Activated naive CD4-positive, alpha-beta T cell treated with anti-CD3 and anti-CD28 coated beads, Interleukin-2, amount 50 U/mL, for 24 hours (primary cell): Measurements from ENCODE around the gene C16orf74.

ENCODE experiments used
- H3K27ac Mint-ChIP-seq: one replicate; pipeline ENCODE4 v1.8.0; 2021; ENCODE audit warnings: mild to moderate bottlenecking, mixed read lengths
- H3K27me3 Mint-ChIP-seq: one replicate; pipeline ENCODE4 v1.8.0; 2021; ENCODE audit warnings: mixed read lengths
- H3K36me3 Mint-ChIP-seq: one replicate; pipeline ENCODE4 v1.8.0; 2021; ENCODE audit warnings: mixed read lengths
- H3K4me1 Mint-ChIP-seq: one replicate; pipeline ENCODE4 v1.8.0; 2021; ENCODE audit warnings: mixed read lengths
- H3K4me3 Mint-ChIP-seq: one replicate; pipeline ENCODE4 v1.8.0; 2021; ENCODE audit warnings: mild to moderate bottlenecking, mixed read lengths
- H3K9me3 Mint-ChIP-seq: one replicate; pipeline ENCODE4 v1.8.0; 2021; ENCODE audit warnings: mixed read lengths

C16orf74 gene

GRCh38 chr16:85781695-85782370 is 30.9 kb upstream of the C16orf74 start:
- Mint-ChIP-seq H3K4me3 (no peak overlapping the region), H3K36me3 (peaks cover 14% of the 10 kb centered on the region), H3K9me3 (no peaks in the 10 kb centered on the region), H3K4me1 (peaks cover 7% of the 10 kb centered on the region), H3K27ac (no peak overlapping the region), H3K27me3 (no peaks in the 10 kb centered on the region)

GRCh38 chr16:85781156-85781555 is 30.3 kb upstream of the C16orf74 start:
- Mint-ChIP-seq H3K4me1 (peaks cover 7% of the 10 kb centered on the region), H3K4me3 (no peak overlapping the region), H3K9me3 (no peaks in the 10 kb centered on the region), H3K27me3 (no peaks in the 10 kb centered on the region), H3K27ac (no peak overlapping the region), H3K36me3 (peaks cover 14% of the 10 kb centered on the region)

- H3K9me3 Mint-ChIP-seq, result no peaks in the 10 kb centered on the region
- H3K27me3 Mint-ChIP-seq, result no peaks in the 10 kb centered on the region
- no peak overlapping the region for H3K4me3 Mint-ChIP-seq
- no peaks in the 10 kb centered on the region for H3K4me1 Mint-ChIP-seq
- H3K36me3 Mint-ChIP-seq, result peaks cover 11% of the 10 kb centered on the region
- H3K27ac Mint-ChIP-seq, result no peak overlapping the region
Measured at GRCh38 chr16:85780281-85780680, 29.4 kb upstream of the C16orf74 start.

GRCh38 chr16:85778873-85779272 is 28.0 kb upstream of the C16orf74 start:
- Mint-ChIP-seq H3K27me3 (no peaks in the 10 kb centered on the region), H3K4me3 (no peak overlapping the region), H3K9me3 (no peaks in the 10 kb centered on the region), H3K4me1 (no peaks in the 10 kb centered on the region), H3K36me3 (peaks cover 11% of the 10 kb centered on the region), H3K27ac (no peak overlapping the region)

GRCh38 chr16:85777583-85778310 is 26.9 kb upstream of the C16orf74 start:
- no peaks in the 10 kb centered on the region for H3K9me3 Mint-ChIP-seq
- peaks cover 11% of the 10 kb centered on the region for H3K36me3 Mint-ChIP-seq
- no peaks in the 10 kb centered on the region for H3K4me1 Mint-ChIP-seq
- H3K27me3 Mint-ChIP-seq, result no peaks in the 10 kb centered on the region
- no peak overlapping the region for H3K27ac Mint-ChIP-seq
- no peak overlapping the region for H3K4me3 Mint-ChIP-seq

GRCh38 chr16:85774811-85775210 is 23.9 kb upstream of the C16orf74 start:
- Mint-ChIP-seq H3K9me3 (no peaks in the 10 kb centered on the region), H3K36me3 (peaks cover 5% of the 10 kb centered on the region), H3K27me3 (no peaks in the 10 kb centered on the region), H3K27ac (no peak overlapping the region), H3K4me3 (no peak overlapping the region), H3K4me1 (no peaks in the 10 kb centered on the region)

- no peak overlapping the region for H3K4me3 Mint-ChIP-seq
- no peaks in the 10 kb centered on the region for H3K27me3 Mint-ChIP-seq
- no peak overlapping the region for H3K27ac Mint-ChIP-seq
- H3K4me1 Mint-ChIP-seq, result no peaks in the 10 kb centered on the region
- peaks cover 2% of the 10 kb centered on the region for H3K36me3 Mint-ChIP-seq
- no peaks in the 10 kb centered on the region for H3K9me3 Mint-ChIP-seq
Measured at GRCh38 chr16:85774136-85774535, 23.2 kb upstream of the C16orf74 start.

- H3K4me1 Mint-ChIP-seq, result no peaks in the 10 kb centered on the region
- H3K36me3 Mint-ChIP-seq, result peaks cover 2% of the 10 kb centered on the region
- no peaks in the 10 kb centered on the region for H3K9me3 Mint-ChIP-seq
- H3K27me3 Mint-ChIP-seq, result no peaks in the 10 kb centered on the region
- H3K27ac Mint-ChIP-seq, result no peak overlapping the region
- no peak overlapping the region for H3K4me3 Mint-ChIP-seq
Measured at GRCh38 chr16:85773044-85773443, 22.1 kb upstream of the C16orf74 start.

- no peaks in the 10 kb centered on the region for H3K4me1 Mint-ChIP-seq
- no peaks in the 10 kb centered on the region for H3K9me3 Mint-ChIP-seq
- H3K27ac Mint-ChIP-seq, result no peak overlapping the region
- H3K27me3 Mint-ChIP-seq, result no peaks in the 10 kb centered on the region
- peaks cover 2% of the 10 kb centered on the region for H3K36me3 Mint-ChIP-seq
- no peak overlapping the region for H3K4me3 Mint-ChIP-seq
Measured at GRCh38 chr16:85770741-85771140, 19.8 kb upstream of the C16orf74 start.

GRCh38 chr16:85768199-85768598 is 17.3 kb upstream of the C16orf74 start:
- peaks cover 2% of the 10 kb centered on the region for H3K36me3 Mint-ChIP-seq
- no peaks in the 10 kb centered on the region for H3K4me1 Mint-ChIP-seq
- H3K27me3 Mint-ChIP-seq, result no peaks in the 10 kb centered on the region
- no peak overlapping the region for H3K4me3 Mint-ChIP-seq
- no peak overlapping the region for H3K27ac Mint-ChIP-seq
- H3K9me3 Mint-ChIP-seq, result no peaks in the 10 kb centered on the region

GRCh38 chr16:85767531-85767930 is 16.6 kb upstream of the C16orf74 start:
- no peaks in the 10 kb centered on the region for H3K9me3 Mint-ChIP-seq
- H3K27ac Mint-ChIP-seq, result no peak overlapping the region
- no peaks in the 10 kb centered on the region for H3K27me3 Mint-ChIP-seq
- no peaks in the 10 kb centered on the region for H3K4me1 Mint-ChIP-seq
- no peak overlapping the region for H3K4me3 Mint-ChIP-seq
- H3K36me3 Mint-ChIP-seq, result peaks cover 2% of the 10 kb centered on the region

GRCh38 chr16:85765767-85766166 is 14.9 kb upstream of the C16orf74 start:
- no peak overlapping the region for H3K4me3 Mint-ChIP-seq
- no peaks in the 10 kb centered on the region for H3K4me1 Mint-ChIP-seq
- no peak overlapping the region for H3K27ac Mint-ChIP-seq
- H3K27me3 Mint-ChIP-seq, result no peaks in the 10 kb centered on the region
- peaks cover 2% of the 10 kb centered on the region for H3K36me3 Mint-ChIP-seq
- no peaks in the 10 kb centered on the region for H3K9me3 Mint-ChIP-seq

GRCh38 chr16:85765211-85765610 is 14.3 kb upstream of the C16orf74 start:
- Mint-ChIP-seq H3K27ac (no peak overlapping the region), H3K4me3 (no peak overlapping the region), H3K36me3 (peaks cover 2% of the 10 kb centered on the region), H3K27me3 (no peaks in the 10 kb centered on the region), H3K9me3 (no peaks in the 10 kb centered on the region), H3K4me1 (no peaks in the 10 kb centered on the region)

GRCh38 chr16:85763616-85764015 is 12.7 kb upstream of the C16orf74 start:
- Mint-ChIP-seq H3K9me3 (no peaks in the 10 kb centered on the region), H3K27me3 (peaks cover 3% of the 10 kb centered on the region), H3K4me1 (peaks cover 8% of the 10 kb centered on the region), H3K4me3 (no peak overlapping the region), H3K27ac (no peak overlapping the region), H3K36me3 (no peaks in the 10 kb centered on the region)

GRCh38 chr16:85762970-85763369 is 12.1 kb upstream of the C16orf74 start:
- Mint-ChIP-seq H3K36me3 (no peaks in the 10 kb centered on the region), H3K4me3 (no peak overlapping the region), H3K27ac (no peak overlapping the region), H3K9me3 (no peaks in the 10 kb centered on the region), H3K27me3 (peaks cover 3% of the 10 kb centered on the region), H3K4me1 (peaks cover 8% of the 10 kb centered on the region)

GRCh38 chr16:85761861-85762260 is 11.0 kb upstream of the C16orf74 start:
- Mint-ChIP-seq H3K27ac (no peak overlapping the region), H3K36me3 (no peaks in the 10 kb centered on the region), H3K9me3 (no peaks in the 10 kb centered on the region), H3K27me3 (peaks cover 3% of the 10 kb centered on the region), H3K4me3 (no peak overlapping the region), H3K4me1 (peaks cover 8% of the 10 kb centered on the region)
